PC-9 (cell line): ENCODE results near the gene OSBPL2.

Experiments used
- CTCF ChIP-seq: fragments of 200-600 bp; sonication (generic); conservative IDR thresholded peaks from 2 replicates; pipeline ENCODE4 v1.6.1; 2017; ENCODE audit warnings: mixed run types, antibody characterized with exemption, mild to moderate bottlenecking, moderate library complexity
- EZH2 ChIP-seq: fragments of 200-600 bp; sonication (generic); IDR thresholded peaks from 2 replicates; pipeline ENCODE4 v1.8.0; 2017; ENCODE audit warnings: antibody characterized with exemption, low read depth

GRCh38 chr20:62200491-62201172, 37.7 kb upstream of the OSBPL2 start:
- no peak for TF ChIP-seq CTCF
- TF ChIP-seq EZH2 = no peak
